H1 (cell line): ENCODE data around the gene DPM2. TPM values are rescaled to one million over a fixed set of nuclear protein-coding genes. Genes with fewer than 3 reads are reported as not detected.

ENCODE experiments used
- CTCF ChIA-PET: fragments of 300-600 bp; sonication (Branson Sonifier 250); formaldehyde crosslinking; loops from one replicate; lab custom pipeline; 2021; ENCODE audit not compliant: partially characterized antibody; lab: Charles Lee
- POLR2A ChIA-PET: fragments of 300-600 bp; sonication (Branson Sonifier 250); formaldehyde crosslinking; loops from one replicate; lab custom pipeline; 2021; ENCODE audit warnings: inconsistent platforms; ENCODE audit not compliant: partially characterized antibody; lab: Charles Lee
- DNase-seq, 2 experiments: peaks; one replicate each; pipeline versions ENCODE4 v3.0.0 to v3.0.0-alpha.2; 2010 to 2022; ENCODE audit warnings: low spot score in 2 of 2, low read depth in 1 of 2, mixed read lengths in 1 of 2
- FAIRE-seq: peaks from 2 replicates; lab custom pipeline; 2011; peaks lifted over from hg19 to GRCh38; lab: Jason Lieb, UNC
- H2AFZ ChIP-seq: 2 replicates; pipeline ENCODE4 v1.8.1; 2012; ENCODE audit warnings: low read length, inconsistent platforms
- H2AK5ac ChIP-seq: 2 replicates; pipeline ENCODE4 v1.6.1; 2013; ENCODE audit warnings: low read depth, low read length
- H2BK120ac ChIP-seq: replicated peaks from 2 replicates; pipeline ENCODE3; 2013; ENCODE audit warnings: low read depth, low read length, inconsistent platforms
- H2BK12ac ChIP-seq: 2 replicates; pipeline ENCODE4 v1.6.1; 2013; ENCODE audit warnings: low read depth, low read length
- H2BK15ac ChIP-seq: 2 replicates; pipeline ENCODE4 v1.6.1; 2013; ENCODE audit warnings: low read length
- H2BK20ac ChIP-seq: 2 replicates; pipeline ENCODE4 v1.6.1; 2013; ENCODE audit warnings: low read length
- H2BK5ac ChIP-seq: 2 replicates; pipeline ENCODE4 v1.6.1; 2013; ENCODE audit warnings: low read depth, low read length
- H3K14ac ChIP-seq: 2 replicates; pipeline ENCODE4 v1.6.1; 2013; ENCODE audit warnings: inconsistent platforms; ENCODE audit not compliant: insufficient read length
- H3K18ac ChIP-seq: 2 replicates; pipeline ENCODE4 v1.6.1; 2013; ENCODE audit warnings: low read length; ENCODE audit errors: extremely low read depth
- H3K23ac ChIP-seq: 2 replicates; pipeline ENCODE4 v1.6.1; 2013; ENCODE audit warnings: inconsistent platforms; ENCODE audit not compliant: insufficient read length
- H3K23me2 ChIP-seq: 2 replicates; pipeline ENCODE4 v1.6.1; 2013; ENCODE audit warnings: low read depth, low read length
- H3K27ac ChIP-seq: 2 replicates; pipeline ENCODE4 v1.6.1; 2011; ENCODE audit warnings: low read depth, low read length, inconsistent platforms
- H3K27me3 ChIP-seq, 4 experiments: replicated peaks in 1 of 4; 1 replicate in 1 of 4; 2 replicates in 3 of 4; pipeline versions ENCODE4 v1.6.1 to v1.8.1; 2011 to 2013; ENCODE audit warnings: low read length in 3 of 4, mild to moderate bottlenecking in 3 of 4, inconsistent platforms in 2 of 4, mixed read lengths in 2 of 4, moderate library complexity in 1 of 4; ENCODE audit not compliant: control insufficient read depth in 3 of 4, insufficient read depth in 3 of 4; ENCODE audit errors: extremely low read depth in 1 of 4
- H3K36me3 ChIP-seq, 4 experiments: 2 replicates each; pipeline versions ENCODE4 v1.6.1 to v1.8.1; 2011 to 2013; ENCODE audit warnings: mild to moderate bottlenecking in 4 of 4, low read length in 3 of 4, moderate library complexity in 2 of 4, control low read depth in 1 of 4, inconsistent platforms in 1 of 4; ENCODE audit not compliant: insufficient read depth in 4 of 4, control insufficient read depth in 2 of 4
- H3K4ac ChIP-seq: replicated peaks from 2 replicates; pipeline ENCODE3; 2013; ENCODE audit warnings: low read length, low read depth, mixed read lengths, inconsistent platforms; ENCODE audit not compliant: insufficient read length
- H3K4me1 ChIP-seq, 4 experiments: replicated peaks in 1 of 4; 1 replicate in 1 of 4; 2 replicates in 3 of 4; pipeline versions ENCODE4 v1.6.1 to v1.8.1; 2011 to 2013; ENCODE audit warnings: low read length in 3 of 4, inconsistent platforms in 2 of 4, mixed read lengths in 1 of 4; ENCODE audit not compliant: insufficient read depth in 4 of 4, control insufficient read depth in 3 of 4
- H3K4me2 ChIP-seq, 2 experiments: 2 replicates each; pipeline versions ENCODE4 v1.6.1 to v1.8.1; 2011 to 2013; ENCODE audit warnings: low read depth in 2 of 2, low read length in 2 of 2, control low read depth in 1 of 2, inconsistent platforms in 1 of 2, mild to moderate bottlenecking in 1 of 2; ENCODE audit not compliant: insufficient read depth in 1 of 2
- H3K4me3 ChIP-seq, 4 experiments: fragments of 200-600, 300-600 bp in 1 of 4; sonication (generic), shearing (Covaris generic), sonication (Bioruptor Twin) in 1 of 4; 2 replicates each; pipeline versions ENCODE4 v1.5.1 to v1.8.1; 2011 to 2016; ENCODE audit warnings: low read length in 4 of 4, low read depth in 3 of 4, control low read depth in 2 of 4, inconsistent platforms in 2 of 4, mild to moderate bottlenecking in 2 of 4, mixed read lengths in 1 of 4, moderate library complexity in 1 of 4; ENCODE audit not compliant: insufficient read depth in 2 of 4; ENCODE audit errors: extremely low read depth in 1 of 4
- H3K56ac ChIP-seq: replicated peaks from 2 replicates; pipeline ENCODE3; 2013; ENCODE audit warnings: low read depth, mild to moderate bottlenecking, mixed read lengths, low read length, inconsistent platforms; ENCODE audit not compliant: insufficient read length
- H3K79me1 ChIP-seq: 2 replicates; pipeline ENCODE4 v1.6.1; 2013; ENCODE audit warnings: low read depth, low read length, control low read depth
- H3K79me2 ChIP-seq, 2 experiments: 2 replicates each; pipeline versions ENCODE4 v1.6.1 to v1.8.1; 2012 to 2013; ENCODE audit warnings: low read length in 2 of 2, mild to moderate bottlenecking in 2 of 2, inconsistent platforms in 1 of 2; ENCODE audit not compliant: insufficient read depth in 2 of 2, control insufficient read depth in 1 of 2
- H3K9ac ChIP-seq, 4 experiments: replicated peaks in 1 of 4; 1 replicate in 1 of 4; 2 replicates in 3 of 4; pipeline versions ENCODE4 v1.6.1 to v1.8.1; 2011 to 2013; ENCODE audit warnings: low read depth in 3 of 4, low read length in 3 of 4, control low read depth in 2 of 4, mild to moderate bottlenecking in 2 of 4, moderate library complexity in 2 of 4, inconsistent platforms in 1 of 4; ENCODE audit errors: extremely low read depth in 1 of 4
- H3K9me3 ChIP-seq, 2 experiments: 2 replicates each; pipeline versions ENCODE4 v1.6.1 to v1.8.1; 2012 to 2013; ENCODE audit warnings: mild to moderate bottlenecking in 2 of 2, moderate library complexity in 2 of 2, control low read depth in 1 of 2, inconsistent platforms in 1 of 2, low read depth in 1 of 2, low read length in 1 of 2, mixed read lengths in 1 of 2; ENCODE audit not compliant: insufficient read depth in 2 of 2
- H4K20me1 ChIP-seq, 2 experiments: replicated peaks in 1 of 2; 2 replicates each; pipeline versions ENCODE3 to v1.8.1; 2011 to 2013; ENCODE audit warnings: inconsistent platforms in 2 of 2, low read length in 2 of 2, mild to moderate bottlenecking in 1 of 2; ENCODE audit not compliant: insufficient read depth in 2 of 2, control insufficient read depth in 1 of 2
- H4K5ac ChIP-seq: 2 replicates; pipeline ENCODE4 v1.6.1; 2013; ENCODE audit warnings: low read length, low read depth, mixed read lengths, inconsistent platforms; ENCODE audit not compliant: insufficient read length
- H4K8ac ChIP-seq: 2 replicates; pipeline ENCODE4 v1.8.0; 2013; ENCODE audit warnings: mild to moderate bottlenecking, moderate library complexity, low read length, inconsistent platforms; ENCODE audit not compliant: insufficient read depth; ENCODE audit errors: extremely low read depth
- H4K91ac ChIP-seq: replicated peaks from 2 replicates; pipeline ENCODE3; 2013; ENCODE audit warnings: low read length, mixed read lengths, inconsistent platforms; ENCODE audit not compliant: insufficient read length
- ASH2L ChIP-seq: fragments of 200-600, 300-600 bp; sonication (generic); IDR thresholded peaks from one replicate; pipeline ENCODE4 v1.7.1; 2017; ENCODE audit warnings: low read length
- ATF3 ChIP-seq: IDR thresholded peaks from 2 replicates; pipeline ENCODE4 v1.6.1; 2011; ENCODE audit warnings: low read depth, mild to moderate bottlenecking, low read length; ENCODE audit not compliant: insufficient read depth
- CHD2 ChIP-seq: IDR thresholded peaks from 2 replicates; pipeline ENCODE4 v1.6.1; 2012; ENCODE audit warnings: low read length, improper control_type of control experiment
- KDM1A ChIP-seq: fragments of 200-600, 300-600 bp; sonication (generic); IDR thresholded peaks from 2 replicates; pipeline ENCODE4 v1.7.1; 2016; ENCODE audit warnings: mild to moderate bottlenecking, low read length, borderline replicate concordance
- MAX ChIP-seq: IDR thresholded peaks from 2 replicates; pipeline ENCODE4 v1.6.1; 2012; ENCODE audit warnings: inconsistent platforms
- SIRT6 ChIP-seq: IDR thresholded peaks from one replicate; pipeline ENCODE4 v1.7.1; 2012; ENCODE audit warnings: low read length, inconsistent platforms
- SP1 ChIP-seq: IDR thresholded peaks from 2 replicates; pipeline ENCODE4 v1.6.1; 2011; ENCODE audit warnings: low read depth, low read length
- SP2 ChIP-seq: IDR thresholded peaks from 2 replicates; pipeline ENCODE4 v1.6.1; 2012; ENCODE audit warnings: mild to moderate bottlenecking, low read length, inconsistent platforms
- WGBS, 2 experiments: shearing (Covaris generic) in 1 of 2; methylation state at CpG; one replicate each; pipeline versions ENCODE4 v1.1.6 to v1.1.7; 2013 to 2015; ENCODE audit warnings: low lambda C conversion rate in 2 of 2, mixed read lengths in 2 of 2, inconsistent platforms in 1 of 2, low coverage in 1 of 2, missing lambda C conversion rate in 1 of 2; ENCODE audit not compliant: insufficient replicate concordance in 2 of 2, insufficient coverage in 1 of 2, insufficient read length in 1 of 2; ENCODE audit errors: extremely low coverage in 1 of 2, missing lambda C conversion rate in 1 of 2; 5-methylcytosine and 5-hydroxymethylcytosine counted together
- polyA plus RNA-seq, 7 experiments: library from polyadenylated mRNA; depleted of rRNA in 3 of 7; stranded (reverse) in 5 of 7; unstranded in 2 of 7; fragments of >200 nt in 5 of 7; fragments of 200-250 nt in 2 of 7; gene quantifications; 1 replicate in 5 of 7; 2 replicates in 1 of 7; 4 replicates in 1 of 7; pipeline versions ENCODE4 v1.2.1 to v1.2.3, GENCODE V29; 2011 to 2013; ENCODE audit warnings: missing spikeins in 2 of 7, mixed read lengths in 2 of 7
- total RNA-seq: library from RNA; stranded (reverse); fragmentation: NEBNext Ultra II Directional; extraction: Animal tissue kit (Norgen Biotek cat#: 25700); gene quantifications from 2 replicates; pipeline ENCODE4 v1.2.1, GENCODE V29; 2021

DPM2 gene
- total and polyA plus RNA-seq, 2 of the 8 experiments (the other 6 are each of a cell fraction or from before 2014, with no cell fraction given) = 45.4 to 95.4 TPM

- H4K20me1 ChIP-seq = peaks cover 0 to 3% of the 10 kb centered on the region in 2 experiments
- H3K27ac ChIP-seq = no peak overlapping the region
- no peak overlapping the region for H2BK120ac ChIP-seq
- no peak overlapping the region for H3K9ac ChIP-seq
- FAIRE-seq (no peak), DNase-seq (no peak)
- CTCF ChIA-PET = interaction anchor here (1.2 to 2.2 kb wide), 9 partner anchors 9 to 102 kb away, joined by 3 to 10 read pairs (median 4); partner anchors contain the start of gene ST6GALNAC4
- no peak overlapping the region for H2BK12ac ChIP-seq
- H4K5ac ChIP-seq = no peak overlapping the region
- H3K4me1 ChIP-seq = no peaks in the 10 kb centered on the region; a peak in 3 of 7 replicates
- POLR2A ChIA-PET = interaction anchor here (1.2 to 8.6 kb wide), 4 partner anchors 9 to 39 kb away, joined by 5 to 91 read pairs (median 10); partner anchors contain the start of gene ST6GALNAC6
- no peak overlapping the region for H2BK15ac ChIP-seq
- H4K91ac ChIP-seq = no peak overlapping the region
- H2AFZ ChIP-seq = no peak overlapping the region
- no peak overlapping the region; the same call in 1 of the 2 replicates for H4K8ac ChIP-seq
- H3K23me2 ChIP-seq = no peaks in the 10 kb centered on the region
- no peaks in the 10 kb centered on the region for H3K27me3 ChIP-seq
- H2AK5ac ChIP-seq = no peak overlapping the region
- no peaks in the 10 kb centered on the region for H3K9me3 ChIP-seq
- H3K4ac ChIP-seq = no peak overlapping the region
- H2BK5ac ChIP-seq = no peak overlapping the region
- H3K36me3 ChIP-seq = peaks cover 4 to 21% (median 15%) of the 10 kb centered on the region in 4 experiments; a peak in 5 of 8 replicates
- no peak overlapping the region for H2BK20ac ChIP-seq
- H3K56ac ChIP-seq = no peak overlapping the region
- H3K79me1 ChIP-seq = 0 out of 2 replicates have a peak, but pooled peaks cover 3% of the 10 kb centered on the region
- H3K79me2 ChIP-seq = no peaks in the 10 kb centered on the region
- H3K23ac ChIP-seq = no peak overlapping the region
- H3K4me2 ChIP-seq = no peak overlapping the region
- TF ChIP-seq ASH2L (no peak), KDM1A (peak; percentile 61; the same call in 1 of the 2 replicates), SIRT6 (no peak), SP1 (peak; percentile 89), ATF3 (no peak), MAX (no peak), CHD2 (peak; percentile 77), SP2 (peak; percentile 15; the same call in 1 of the 2 replicates)
- 91% methylated on average over 18 of the region's 18 CpGs; no CpG with 5 or more reads in 1 of the 2 experiments for WGBS, 2 experiments
- no peak overlapping the region for H3K14ac ChIP-seq
- no peak overlapping the region for H3K18ac ChIP-seq
- H3K4me3 ChIP-seq = no peak overlapping the region
These were observed 51.2 kb downstream of the DPM2 start for GRCh38 chr9:127886401-127886972.
